Head of caudate nucleus (tissue), 42 donors: ENCODE data around the gene OR10X1.

Source experiments
- DNase-seq, 42 donors: peaks; one replicate each; pipeline versions ENCODE4 v3.0.0 to v3.0.0-alpha.2; 2020 to 2021; ENCODE audit warnings: mixed read lengths in 7 of 42
- intact Hi-C: fragments of 100-400 bp; cut with DNase I; formaldehyde crosslinking; loops from one replicate; pipeline ENCODE4 v1.15.0; 2022

Gene OR10X1

DNA sequence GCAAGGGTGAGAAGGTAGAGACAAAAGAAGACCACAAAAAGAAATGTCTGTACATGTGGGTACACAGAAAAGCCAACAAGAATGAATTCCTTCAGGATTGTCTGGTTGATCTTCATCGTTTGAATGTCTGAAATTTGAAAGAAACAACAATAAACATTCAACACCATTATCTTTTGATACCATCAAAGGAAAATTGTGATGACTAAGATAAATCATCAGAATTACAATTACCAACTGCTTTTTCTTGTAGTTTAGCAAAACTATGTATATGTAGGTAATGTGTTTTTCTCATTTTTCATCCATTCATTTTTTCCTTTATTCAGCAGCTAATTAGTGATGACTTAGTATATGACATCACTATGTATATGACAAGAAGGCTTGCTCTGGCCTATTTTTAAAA lies at the start of gene OR10X1:
TSS of gene OR10X1 (minus strand) at position 167 of the 400 bp plus-strand sequence. CDS start at position 167, 0 bp downstream.
- DNase-seq, result no peak
- intact Hi-C loops, result no loop called here

DNA sequence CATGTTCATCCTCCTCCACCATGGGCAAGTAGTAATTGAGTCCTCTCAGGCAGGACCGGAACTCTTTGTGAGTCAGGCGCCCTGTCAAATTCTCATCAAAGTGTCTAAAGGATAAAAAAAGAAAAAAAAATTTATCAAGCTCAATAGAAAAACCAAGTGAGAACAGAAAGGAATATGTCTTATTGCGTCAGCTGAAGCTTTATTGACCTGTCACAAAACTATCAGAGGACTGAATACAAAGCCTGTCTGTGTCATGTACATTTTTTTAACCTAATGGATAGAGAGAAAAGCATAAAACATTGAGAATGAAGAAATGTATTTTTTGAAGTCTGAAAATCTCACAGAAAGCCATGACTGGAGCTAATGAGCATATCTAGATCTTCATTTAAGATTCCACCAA lies 34.1 kb upstream of the OR10X1 start:
- DNase-seq, result no peak
- intact Hi-C loops, result no loop called here

GRCh38 chr1:158611916-158612315 lies 32.2 kb upstream of the OR10X1 start:
- intact Hi-C loops, result no loop called here
- no peak for DNase-seq

DNA sequence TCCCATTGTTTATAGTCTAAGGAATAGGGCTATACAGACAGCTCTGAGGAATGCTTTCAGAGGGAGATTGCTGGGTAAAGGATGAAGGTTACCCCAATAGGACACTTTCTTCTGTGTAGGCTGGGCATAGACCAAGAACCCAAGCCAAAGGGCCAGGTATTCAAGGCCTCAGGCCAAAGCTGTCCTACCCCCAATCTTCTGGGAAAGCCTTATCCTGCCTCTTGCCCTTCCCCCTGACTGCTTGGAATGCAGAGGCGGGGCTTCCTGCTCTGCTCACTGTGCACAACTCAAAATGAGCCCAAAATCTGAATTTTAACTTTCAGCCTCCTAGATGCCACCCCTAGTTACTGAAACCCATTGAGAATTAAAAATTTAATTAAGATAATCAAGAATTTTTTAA lies 27.6 kb upstream of the OR10X1 start:
- no peak for DNase-seq
- intact Hi-C loops, result no loop called here

- intact Hi-C loops, result no loop called here
- DNase-seq, result no peak
Observed at GRCh38 chr1:158604968-158605367, 25.3 kb upstream of the OR10X1 start, which contains the start of gene OR10Z1. OR10Z1 (plus strand) TSS chr1:158605268; CDS start chr1:158606439, 1,171 bp downstream.

- intact Hi-C loops, result no loop called here
- no peak for DNase-seq
Observed at GRCh38 chr1:158600735-158601134, 21.0 kb upstream of the OR10X1 start.

DNA sequence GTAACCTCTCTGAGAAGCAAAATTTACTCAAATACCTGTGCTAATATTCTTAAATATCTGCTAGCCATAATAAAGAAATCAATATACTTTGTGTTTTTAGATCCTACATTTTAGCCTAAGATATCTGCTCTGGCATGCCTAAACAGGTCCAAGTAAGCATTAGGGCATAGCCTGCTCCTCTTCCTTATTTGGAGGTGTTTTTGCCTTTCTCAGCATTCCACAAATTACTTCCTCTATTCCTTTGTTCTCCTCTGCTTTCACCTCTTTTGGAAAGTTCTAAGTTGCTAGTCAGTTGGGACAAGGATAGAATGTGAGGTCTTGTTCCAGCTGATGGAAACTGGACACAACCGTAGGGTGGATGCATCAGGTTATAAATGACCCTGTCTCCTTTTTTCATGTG lies 7.2 kb upstream of the OR10X1 start:
- DNase-seq, result no peak
- intact Hi-C loops, result no loop called here

- DNase-seq, result no peak
- intact Hi-C loops, result no loop called here
Observed at GRCh38 chr1:158583962-158584361, 4.3 kb upstream of the OR10X1 start.

DNA sequence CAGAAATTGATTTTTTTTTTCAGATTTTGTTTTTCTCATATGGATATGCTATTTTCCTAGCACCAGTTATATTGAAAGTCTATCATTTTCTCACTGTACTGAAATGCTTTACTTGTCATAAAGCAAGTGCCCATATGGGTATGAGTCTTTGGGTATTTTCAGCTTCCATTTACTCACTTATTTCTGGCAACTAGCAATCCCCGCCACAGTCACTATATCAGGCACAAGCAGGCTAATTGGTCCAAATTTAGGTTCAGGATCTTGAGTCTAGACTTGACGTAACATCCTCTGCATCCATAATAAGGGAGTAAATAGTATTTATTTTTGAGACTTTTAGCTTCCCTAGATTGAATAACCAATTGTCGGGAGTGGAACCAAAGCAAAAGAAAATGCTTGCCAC lies 2.1 kb downstream of the OR10X1 start:
- intact Hi-C loops, result no loop called here
- DNase-seq, result no peak

- intact Hi-C loops, result no loop called here
- DNase-seq, result no peak
Observed at GRCh38 chr1:158572226-158572625, 7.5 kb downstream of the OR10X1 start.

GRCh38 chr1:158570480-158570879 lies 9.2 kb downstream of the OR10X1 start, which contains the start of gene OR6P1:
OR6P1 (minus strand) TSS chr1:158570580; CDS start chr1:158563604, 6,976 bp downstream.
- DNase-seq, result no peak
- intact Hi-C loops, result no loop called here

DNA sequence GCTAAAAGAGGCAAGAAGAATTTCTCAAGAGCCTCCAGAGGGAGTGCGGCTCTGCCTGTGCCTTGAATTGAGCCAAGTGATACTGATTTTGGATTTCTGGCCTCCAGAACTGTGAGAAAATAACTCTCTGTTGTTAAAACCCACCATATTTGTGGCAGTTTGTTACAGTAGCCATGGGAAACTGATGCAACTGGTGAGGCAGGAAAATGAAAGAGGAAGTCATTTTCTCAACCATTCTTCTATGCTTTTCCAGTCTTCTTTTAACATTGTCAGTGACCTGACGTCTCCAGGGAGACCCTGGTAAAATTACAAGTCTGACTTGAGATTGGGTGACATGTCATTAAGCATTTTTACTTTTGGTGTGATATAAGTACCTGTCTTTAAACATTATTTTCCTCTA lies 15.1 kb downstream of the OR10X1 start:
- no peak for DNase-seq
- intact Hi-C loops, result no loop called here

GRCh38 chr1:158563853-158564252 lies 15.8 kb downstream of the OR10X1 start:
- intact Hi-C loops, result no loop called here
- DNase-seq, result no peak

GRCh38 chr1:158559696-158560095 lies 20.0 kb downstream of the OR10X1 start:
- intact Hi-C loops, result no loop called here
- DNase-seq, result no peak

DNA sequence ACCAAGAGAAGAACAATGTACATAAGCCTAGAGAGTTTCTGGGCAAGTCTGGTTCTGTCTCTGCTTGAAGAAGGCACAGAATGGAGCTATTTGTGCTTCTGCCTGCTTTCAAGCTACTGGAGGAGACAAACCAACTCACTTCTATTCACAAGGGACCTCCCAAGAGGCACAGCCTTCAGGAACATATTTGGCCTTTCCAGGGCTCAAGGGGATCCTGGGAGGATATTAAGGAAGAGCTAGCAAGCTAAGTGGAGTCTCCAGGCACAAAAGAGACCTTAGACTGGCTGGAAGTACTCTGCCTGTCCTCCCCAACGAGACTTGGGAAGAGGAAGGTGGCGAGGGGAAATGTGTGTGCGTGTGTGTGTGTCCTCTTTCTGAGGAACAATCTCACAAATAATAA lies 25.3 kb downstream of the OR10X1 start, which contains the start of gene OR6Y1:
TSS of gene OR6Y1 (minus strand) at position 54 of the 400 bp plus-strand sequence. CDS start 6,300 bp downstream, outside the sequence.
- DNase-seq, result no peak

GRCh38 chr1:158552296-158552695 lies 27.4 kb downstream of the OR10X1 start:
- no peak for DNase-seq
- intact Hi-C loops, result no loop called here

More for the DNA sequence above, 25.3 kb downstream of the OR10X1 start, which contains the start of gene OR6Y1:
- intact Hi-C loops, result no loop called here

DNA sequence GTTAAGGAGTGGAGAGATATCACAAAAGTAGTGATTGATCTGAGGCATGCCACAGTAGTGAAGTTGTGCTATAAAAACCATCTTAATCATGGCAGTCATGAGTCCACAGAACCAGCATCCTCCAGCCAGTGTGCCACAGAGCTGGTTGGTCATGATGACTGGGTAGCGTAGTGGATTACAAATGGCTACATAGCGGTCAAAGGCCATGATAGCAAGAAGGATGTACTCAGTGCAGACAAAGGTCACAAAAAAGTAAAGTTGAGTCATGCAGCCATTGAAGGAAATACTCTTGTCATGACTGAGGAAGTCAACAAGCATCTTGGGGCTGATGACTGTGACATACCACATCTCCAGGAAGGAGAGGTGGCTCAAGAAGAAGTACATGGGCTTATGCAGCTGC lies 32.2 kb downstream of the OR10X1 start:
- intact Hi-C loops, result no loop called here
- no peak for DNase-seq

GRCh38 chr1:158537609-158538008 lies 42.1 kb downstream of the OR10X1 start:
- DNase-seq, result no peak
- intact Hi-C loops, result no loop called here

- DNase-seq, result no peak
- intact Hi-C loops, result no loop called here
Observed at GRCh38 chr1:158534496-158534895, 45.2 kb downstream of the OR10X1 start.
